HEK293 (cell line): ENCODE measurements around the gene TRIM2.
"Not testable (repeated sequence)": the region's sequence is repeated elsewhere in the genome, so short reads cannot be mapped to it uniquely, and the experiment has no call there.

Source experiments
- ZFHX2 ChIP-seq: fragments of 450-650 bp; formaldehyde crosslinking; conservative IDR thresholded peaks from 2 replicates; pipeline ENCODE4 v1.5.1; 2016; ENCODE audit warnings: missing biosample characterization, missing genetic modification characterization
- ZNF76 ChIP-seq: fragments of 450-650 bp; formaldehyde crosslinking; IDR thresholded peaks from 2 replicates; pipeline ENCODE4; 2016; ENCODE audit warnings: low read depth, missing biosample characterization, missing genetic modification characterization, borderline replicate concordance
- ZXDB ChIP-seq: fragments of 450-650 bp; formaldehyde crosslinking; IDR thresholded peaks from 2 replicates; pipeline ENCODE4 v1.5.1; 2016; ENCODE audit warnings: missing biosample characterization, missing genetic modification characterization
- TF ChIP-seq, protein P1 (sequence below): fragments of 450-650 bp; formaldehyde crosslinking; IDR thresholded peaks from 2 replicates; pipeline ENCODE4 v1.5.1; 2016; ENCODE audit warnings: missing biosample characterization, missing genetic modification characterization

DNA sequence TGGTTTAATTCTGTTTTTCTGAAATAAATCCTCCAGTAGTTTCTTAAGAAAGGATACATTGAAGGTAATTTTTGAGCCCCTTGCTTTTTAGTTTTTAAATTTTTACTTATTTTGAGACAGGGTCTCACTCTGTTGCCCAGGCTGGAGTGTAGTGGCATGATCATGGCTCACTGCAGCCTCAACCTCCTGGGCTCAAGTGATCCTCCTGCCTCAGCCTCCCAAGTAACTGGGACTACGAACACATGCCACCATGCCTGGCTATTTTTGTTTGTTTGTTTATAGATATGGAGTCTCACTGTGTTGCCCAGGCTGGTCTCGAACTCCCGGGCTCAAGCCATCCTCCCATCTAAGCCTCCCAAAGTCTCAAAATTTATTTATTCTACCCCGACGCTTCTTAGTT lies 39.0 kb upstream of the TRIM2 start:
- TF ChIP-seq, protein P1, sequence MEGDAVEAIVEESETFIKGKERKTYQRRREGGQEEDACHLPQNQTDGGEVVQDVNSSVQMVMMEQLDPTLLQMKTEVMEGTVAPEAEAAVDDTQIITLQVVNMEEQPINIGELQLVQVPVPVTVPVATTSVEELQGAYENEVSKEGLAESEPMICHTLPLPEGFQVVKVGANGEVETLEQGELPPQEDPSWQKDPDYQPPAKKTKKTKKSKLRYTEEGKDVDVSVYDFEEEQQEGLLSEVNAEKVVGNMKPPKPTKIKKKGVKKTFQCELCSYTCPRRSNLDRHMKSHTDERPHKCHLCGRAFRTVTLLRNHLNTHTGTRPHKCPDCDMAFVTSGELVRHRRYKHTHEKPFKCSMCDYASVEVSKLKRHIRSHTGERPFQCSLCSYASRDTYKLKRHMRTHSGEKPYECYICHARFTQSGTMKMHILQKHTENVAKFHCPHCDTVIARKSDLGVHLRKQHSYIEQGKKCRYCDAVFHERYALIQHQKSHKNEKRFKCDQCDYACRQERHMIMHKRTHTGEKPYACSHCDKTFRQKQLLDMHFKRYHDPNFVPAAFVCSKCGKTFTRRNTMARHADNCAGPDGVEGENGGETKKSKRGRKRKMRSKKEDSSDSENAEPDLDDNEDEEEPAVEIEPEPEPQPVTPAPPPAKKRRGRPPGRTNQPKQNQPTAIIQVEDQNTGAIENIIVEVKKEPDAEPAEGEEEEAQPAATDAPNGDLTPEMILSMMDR, result not testable (repeated sequence)
- not testable (repeated sequence) for TF ChIP-seq ZXDB (tag by site-specific recombination); ZFHX2 (tag by site-specific recombination); ZNF76
